Keratinocyte (primary cell): ENCODE results near the gene TNKS1BP1. TPM values are rescaled to one million over a fixed set of nuclear protein-coding genes. Genes with fewer than 3 reads are reported as not detected.
A peak's percentile ranks its signal among the peaks of the same experiment; 100 is the strongest.

Source experiments
- DNase-seq: peaks from one replicate; pipeline ENCODE4 v3.0.0-alpha.2; 2011; ENCODE audit warnings: low read depth, missing footprints, low spot score
- FAIRE-seq: peaks from 2 replicates; lab custom pipeline; 2011; peaks lifted over from hg19 to GRCh38; lab: Jason Lieb, UNC
- H2AFZ ChIP-seq: 2 replicates; pipeline ENCODE4 v1.6.0; 2012; ENCODE audit warnings: low read length, control low read depth, inconsistent platforms; ENCODE audit not compliant: control insufficient read depth
- H3K27ac ChIP-seq: 2 replicates; pipeline ENCODE4 v1.5.1; 2011; ENCODE audit warnings: low read length; ENCODE audit not compliant: control insufficient read depth, insufficient read depth
- H3K27me3 ChIP-seq: 3 replicates; pipeline ENCODE4 v1.6.0; 2011; ENCODE audit warnings: low read length; ENCODE audit not compliant: control insufficient read depth, insufficient read depth; ENCODE audit errors: extremely low read depth
- H3K36me3 ChIP-seq, 2 experiments: 2 replicates in 1 of 2; 3 replicates in 1 of 2; pipeline ENCODE4 v1.5.1; 2011; ENCODE audit warnings: low read length in 2 of 2, mild to moderate bottlenecking in 1 of 2; ENCODE audit not compliant: control insufficient read depth in 2 of 2, insufficient read depth in 2 of 2; ENCODE audit errors: extremely low read depth in 1 of 2
- H3K4me1 ChIP-seq: 3 replicates; pipeline ENCODE4 v1.5.1; 2011; ENCODE audit warnings: low read length; ENCODE audit not compliant: control insufficient read depth, insufficient read depth; ENCODE audit errors: extremely low read depth
- H3K4me2 ChIP-seq: 3 replicates; pipeline ENCODE4 v1.6.0; 2011; ENCODE audit warnings: low read depth, low read length; ENCODE audit not compliant: control insufficient read depth, insufficient read depth; ENCODE audit errors: extremely low read depth
- H3K4me3 ChIP-seq, 3 experiments: fragments of 200-600 bp in 1 of 3; sonication (generic) in 1 of 3; 2 replicates in 2 of 3; 3 replicates in 1 of 3; pipeline ENCODE4 v1.5.1; 2011 to 2016; ENCODE audit warnings: low read length in 3 of 3, mild to moderate bottlenecking in 3 of 3, control low read depth in 2 of 3, inconsistent platforms in 1 of 3, low read depth in 1 of 3, mixed read lengths in 1 of 3, mixed run types in 1 of 3, moderate library complexity in 1 of 3; ENCODE audit not compliant: control insufficient read depth in 2 of 3, insufficient read depth in 2 of 3; ENCODE audit errors: extremely low read depth in 1 of 3
- H3K79me2 ChIP-seq: 2 replicates; pipeline ENCODE4 v1.6.0; 2012; ENCODE audit warnings: low read length; ENCODE audit not compliant: control insufficient read depth, insufficient read depth
- H3K9ac ChIP-seq: 3 replicates; pipeline ENCODE4 v1.6.0; 2011; ENCODE audit warnings: low read length; ENCODE audit not compliant: control insufficient read depth, insufficient read depth; ENCODE audit errors: extremely low read depth
- H3K9me1 ChIP-seq: 3 replicates; pipeline ENCODE4 v1.6.0; 2011; ENCODE audit warnings: low read length; ENCODE audit not compliant: control insufficient read depth, insufficient read depth; ENCODE audit errors: extremely low read depth
- H3K9me3 ChIP-seq: 2 replicates; pipeline ENCODE4 v1.5.1; 2012; ENCODE audit warnings: low read depth, low read length; ENCODE audit not compliant: control insufficient read depth
- H4K20me1 ChIP-seq: 3 replicates; pipeline ENCODE4 v1.6.0; 2011; ENCODE audit warnings: low read length; ENCODE audit not compliant: control insufficient read depth, insufficient read depth; ENCODE audit errors: extremely low read depth
- CTCF ChIP-seq, 3 experiments: IDR thresholded peaks in 1 of 3; conservative IDR thresholded peaks in 1 of 3; optimal IDR thresholded peaks in 1 of 3; 2 replicates in 2 of 3; 3 replicates in 1 of 3; pipeline versions ENCODE3 to v1.5.1; 2011; ENCODE audit warnings: low read length in 3 of 3, mild to moderate bottlenecking in 3 of 3, moderate library complexity in 2 of 3, control low read depth in 1 of 3, inconsistent platforms in 1 of 3; ENCODE audit not compliant: insufficient read depth in 2 of 3; ENCODE audit errors: extremely low read depth in 1 of 3
- EZH2 ChIP-seq: IDR thresholded peaks from one replicate; pipeline ENCODE4 v1.6.1; 2012; ENCODE audit warnings: inconsistent platforms, mild to moderate bottlenecking, low read length, moderate library complexity
- dilution Hi-C: fragments of 300-500 bp; cut with MboI; formaldehyde crosslinking; loops from one replicate; pipeline ENCODE4 v1.7.0; 2020; ENCODE audit warnings: low sequenced_read_pairs; ENCODE audit not compliant: extremely low pct_ligation_motif_present
- polyA plus RNA-seq, 5 experiments: library from polyadenylated mRNA; depleted of rRNA in 3 of 5; stranded (reverse) in 3 of 5; stranded (forward) in 1 of 5; unstranded in 1 of 5; fragments of >200 nt; gene quantifications; 1 replicate in 1 of 5; 2 replicates in 3 of 5; 3 replicates in 1 of 5; pipeline versions ENCODE4 v1.2.1 to v1.2.3, GENCODE V29; 2011 to 2012; ENCODE audit warnings: missing spikeins in 2 of 5, low read depth in 1 of 5, low replicate concordance in 1 of 5

The TNKS1BP1 gene
- polyA plus RNA-seq, 1 donor (not counting 4 experiments of a cell fraction or from before 2014, with no cell fraction given), result 88.3 TPM

DNA sequence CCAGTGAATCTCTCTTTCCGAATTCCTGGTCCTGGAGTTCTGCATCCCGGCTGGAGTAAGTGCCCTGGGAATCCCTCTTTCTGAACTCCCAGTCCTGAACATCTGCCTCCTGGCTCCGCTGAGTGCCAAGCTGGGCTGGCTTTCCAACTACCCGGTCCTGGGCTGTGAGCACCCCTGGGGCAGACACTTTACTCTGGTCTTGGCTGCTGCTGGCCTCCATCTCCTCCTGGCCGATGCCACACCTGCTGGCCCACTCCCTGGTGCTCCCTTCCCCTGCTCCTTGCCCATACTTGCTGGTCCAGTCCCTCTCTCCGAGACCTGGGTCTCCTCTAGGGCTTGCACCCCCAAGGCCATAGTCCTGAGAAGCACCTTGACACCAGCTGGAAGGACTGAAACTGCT, 14.7 kb downstream of the TNKS1BP1 start:
- H3K4me1 ChIP-seq, result peaks cover 71% of the 10 kb centered on the region

GRCh38 chr11:57309106-57310059, 15.4 kb downstream of the TNKS1BP1 start:
- peaks cover 58 to 71% of the 10 kb centered on the region in 2 experiments for H3K36me3 ChIP-seq
- no peaks in the 10 kb centered on the region for H3K27me3 ChIP-seq
- no peaks in the 10 kb centered on the region for H3K9me3 ChIP-seq
- FAIRE-seq, result no peak
- peaks cover 11% of the 10 kb centered on the region for H3K9me1 ChIP-seq
- H3K4me2 ChIP-seq, result no peak overlapping the region
- no peak overlapping the region for H2AFZ ChIP-seq
- H3K9ac ChIP-seq, result peak overlapping the region; percentile 87
- H3K4me1 ChIP-seq, result peaks cover 78% of the 10 kb centered on the region
- no peak overlapping the region for H3K4me3 ChIP-seq
- peaks cover 13% of the 10 kb centered on the region for H4K20me1 ChIP-seq
- DNase-seq, result no peak
- H3K27ac ChIP-seq, result peak overlapping the region; percentile 96
- peaks cover 54% of the 10 kb centered on the region for H3K79me2 ChIP-seq
- dilution Hi-C loops, result no loop called here
- no peak for TF ChIP-seq EZH2
- no peak for TF ChIP-seq CTCF (optimal IDR thresholded peaks at IDR 0.05 in 1 of 3, IDR thresholded peaks at IDR 0.05 in 1 of 3, conservative IDR thresholded peaks at IDR 0.05 in 1 of 3; ENCODE audit: extremely low read depth in 1 of 3, insufficient read depth in 2 of 3, low read length in 3 of 3)

More for the DNA sequence above, 14.7 kb downstream of the TNKS1BP1 start:
- H3K36me3 ChIP-seq, result peaks cover 64 to 74% of the 10 kb centered on the region in 2 experiments
- peaks cover 11% of the 10 kb centered on the region for H3K9me1 ChIP-seq
- peaks cover 53% of the 10 kb centered on the region for H3K79me2 ChIP-seq
- no peaks in the 10 kb centered on the region for H3K27me3 ChIP-seq
- H3K4me2 ChIP-seq, result peak overlapping the region; percentile 98
- peak overlapping the region in 1 of 3 experiments; percentile 4 for H3K4me3 ChIP-seq
- dilution Hi-C loops, result no loop called here
- TF ChIP-seq EZH2 (no peak), CTCF (optimal IDR thresholded peaks at IDR 0.05 in 1 of 3, IDR thresholded peaks at IDR 0.05 in 1 of 3, conservative IDR thresholded peaks at IDR 0.05 in 1 of 3; ENCODE audit: extremely low read depth in 1 of 3, insufficient read depth in 2 of 3, low read length in 3 of 3) (no peak)
- H4K20me1 ChIP-seq, result peaks cover 13% of the 10 kb centered on the region
- H3K9me3 ChIP-seq, result no peaks in the 10 kb centered on the region
- peak overlapping the region; percentile 96 for H3K27ac ChIP-seq
- FAIRE-seq, result no peak
- DNase-seq, result no peak
- H2AFZ ChIP-seq, result no peak overlapping the region
- H3K9ac ChIP-seq, result peak overlapping the region; percentile 87
